ENCODE data around the gene C2CD2. TPM values are rescaled to one million over a fixed set of nuclear protein-coding genes. Genes with fewer than 3 reads are reported as not detected.

The C2CD2 gene
- total and polyA plus RNA-seq, 2 of the 4 experiments (the other 2 are of a cell fraction) = 15.6 to 25.3 TPM

DNA sequence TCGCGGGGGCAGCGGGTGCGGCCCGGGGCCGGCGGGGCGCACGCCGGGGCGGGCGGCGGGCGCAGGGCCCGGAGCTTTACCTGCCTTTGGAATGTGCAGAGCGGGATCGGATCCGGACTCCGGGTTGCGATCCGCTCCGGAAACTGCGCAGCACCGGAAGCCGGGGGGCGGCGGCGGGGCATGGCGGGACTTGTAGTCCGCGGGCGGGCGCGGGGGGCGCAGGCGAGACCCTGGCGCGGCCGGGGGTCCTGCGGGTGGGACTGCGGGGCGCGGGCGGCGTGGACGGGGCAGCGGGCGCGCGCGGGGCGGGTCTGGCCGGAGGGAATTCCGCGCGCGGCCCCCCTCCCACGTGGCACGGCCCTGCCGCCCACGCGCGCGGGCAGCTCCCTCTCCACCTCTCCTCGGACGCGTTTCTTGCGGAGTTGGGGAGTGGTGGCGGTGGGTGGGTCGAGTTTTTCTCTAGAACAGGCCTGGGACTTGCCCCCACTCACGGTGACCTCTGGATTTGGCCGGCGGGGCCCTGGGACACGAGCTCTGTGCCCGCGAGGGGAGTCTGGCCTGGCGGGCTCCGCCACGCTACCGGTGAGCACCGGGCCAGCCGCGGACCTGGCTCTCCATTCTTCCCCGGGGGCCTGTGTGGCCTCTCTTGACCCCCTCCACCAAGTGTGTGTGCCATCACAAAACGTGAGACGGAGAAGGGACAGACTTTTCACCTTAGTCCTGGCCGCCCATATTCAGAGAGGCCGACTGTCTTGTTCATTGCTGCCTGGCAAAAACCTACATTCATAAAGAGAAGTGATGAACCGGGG is 74.4 kb downstream of the C2CD2 start, which contains the start of gene PRDM15:
PRDM15 (minus strand) TSS at position 155 of the 809 bp plus-strand sequence. CDS start 18,981 bp downstream, outside the sequence.
- H3K56ac ChIP-seq (ENCODE audit: extremely low read depth, insufficient read depth, low read length) = peak within 1 kb of the TSS; percentile 45
- peak within 1 kb of the TSS; percentile 99 for H3K27ac ChIP-seq (ENCODE audit: insufficient read depth, low read length)
- H2AFZ ChIP-seq (replicated peaks; ENCODE audit: low read length, poor library complexity) = peak within 1 kb of the TSS; percentile 97
- intact Hi-C loops (cut with micrococcal nuclease) = loop anchor here (2.0 kb wide), 3 partner anchors 129 to 265 kb away; no protein-coding TSS in a partner anchor
- H3K4me3 ChIP-seq (ENCODE audit: insufficient read depth, low read depth, low read length) = peak within 1 kb of the TSS; percentile 88
- peak within 1 kb of the TSS; percentile 60 for H2BK120ac ChIP-seq (ENCODE audit: low read depth, low read length)
- ChIA-PET CTCF (interaction anchor here (0.6 kb wide), 1 partner anchor 31 kb away, joined by 4 read pairs; no protein-coding TSS in a partner anchor), POLR2A (ENCODE audit: unreplicated experiment) (interaction anchor here (0.6 kb wide), 2 partner anchors 32 to 237 kb away, joined by 6 read pairs; no protein-coding TSS in a partner anchor)
- in situ Hi-C loops (cut with MboI; ENCODE audit: low sequenced_read_pairs) = no loop called here
- dilution Hi-C loops (cut with HindIII; ENCODE audit: low sequenced_read_pairs, unreplicated experiment) = no loop called here
- H4K8ac ChIP-seq (ENCODE audit: low read depth in 2 of 2, low read length in 2 of 2) = peak within 1 kb of the TSS; percentile 92 to 96
- peaks cover 5% of the 10 kb centered on the region; the same call in 1 of the 2 replicates for H4K20me1 ChIP-seq (ENCODE audit: insufficient read depth, low read length)
- H2AK9ac ChIP-seq (replicated peaks; ENCODE audit: low read depth, low read length, poor library complexity) = peak within 1 kb of the TSS; percentile 93
- H3K9me1 ChIP-seq (ENCODE audit: insufficient read depth, low read length) = peaks cover 20% of the 10 kb centered on the region; the same call in 1 of the 2 replicates
- WGBS, 2 experiments (ENCODE audit: extremely low coverage in 2 of 2, insufficient read length in 1 of 2) = 1% methylated on average over 35 of the region's 89 CpGs; no CpG with 5 or more reads in 1 of the 2 experiments
- ATAC-seq (ENCODE audit: low read depth) (peak; percentile 88), DNase-seq (peak; percentile 82)
- H3K79me1 ChIP-seq (ENCODE audit: low read depth in 1 of 2, low read length in 2 of 2) = peaks cover 9 to 43% of the 10 kb centered on the region in 2 experiments
- peak within 1 kb of the TSS; percentile 95 for H4K91ac ChIP-seq (ENCODE audit: insufficient read depth, low read depth, low read length)
- H2BK20ac ChIP-seq (ENCODE audit: low read depth, low read length) = peak within 1 kb of the TSS; percentile 38
- peak within 1 kb of the TSS; percentile 93 for H3K4ac ChIP-seq (ENCODE audit: low read depth, low read length)
- no peaks in the 10 kb centered on the region for H3K36me3 ChIP-seq (ENCODE audit: control insufficient read depth, insufficient read depth, low read length)
- peak within 1 kb of the TSS; percentile 99 for H3K9ac ChIP-seq (ENCODE audit: low read depth, low read length)
- no peaks in the 10 kb centered on the region for H3K27me3 ChIP-seq (ENCODE audit: control insufficient read depth, insufficient read depth, low read length)
- no peaks in the 10 kb centered on the region for H3K9me3 ChIP-seq (ENCODE audit: control insufficient read depth, insufficient read depth, low read length)
- H3K18ac ChIP-seq (ENCODE audit: low read depth, low read length) = peak within 1 kb of the TSS; percentile 93
- peak within 1 kb of the TSS; percentile 86 for H3K14ac ChIP-seq (replicated peaks; ENCODE audit: low read depth, low read length)
- TF ChIP-seq, protein P1, sequence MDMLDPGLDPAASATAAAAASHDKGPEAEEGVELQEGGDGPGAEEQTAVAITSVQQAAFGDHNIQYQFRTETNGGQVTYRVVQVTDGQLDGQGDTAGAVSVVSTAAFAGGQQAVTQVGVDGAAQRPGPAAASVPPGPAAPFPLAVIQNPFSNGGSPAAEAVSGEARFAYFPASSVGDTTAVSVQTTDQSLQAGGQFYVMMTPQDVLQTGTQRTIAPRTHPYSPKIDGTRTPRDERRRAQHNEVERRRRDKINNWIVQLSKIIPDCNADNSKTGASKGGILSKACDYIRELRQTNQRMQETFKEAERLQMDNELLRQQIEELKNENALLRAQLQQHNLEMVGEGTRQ (IDR thresholded peaks at IDR 0.05; ENCODE audit: low read depth, low read length) = peak; percentile 60
- TF ChIP-seq MXI1 (IDR thresholded peaks at IDR 0.05; ENCODE audit: borderline replicate concordance, low read depth, low read length) = peak; percentile 75
- TF ChIP-seq POLR2A (IDR thresholded peaks at IDR 0.05; ENCODE audit: low read depth, low read length) = 0 out of 2 replicates have a peak, but pooled peaks have one; percentile 31
- TF ChIP-seq MAFK (IDR thresholded peaks at IDR 0.05; ENCODE audit: low read depth, low read length) = no peak
- no peak for TF ChIP-seq SMC3 (IDR thresholded peaks at IDR 0.05; ENCODE audit: low read depth, low read length)
- H3K4me2 ChIP-seq (ENCODE audit: low read depth, low read length) = peak within 1 kb of the TSS; percentile 94
- peak within 1 kb of the TSS; percentile 100 for H4K5ac ChIP-seq (ENCODE audit: low read depth, low read length)
- H2AK5ac ChIP-seq (ENCODE audit: low read depth, low read length) = peak within 1 kb of the TSS; percentile 76; the same call in 1 of the 2 replicates
- H3K4me1 ChIP-seq (ENCODE audit: control insufficient read depth, insufficient read depth, low read length) = peaks cover 3% of the 10 kb centered on the region
- no TSS peak for BruUV-seq (replicated peaks)
- H3K23ac ChIP-seq (ENCODE audit: low read depth, low read length) = peak within 1 kb of the TSS; percentile 75
- peak within 1 kb of the TSS; percentile 8; the same call in 1 of the 3 replicates for H2BK15ac ChIP-seq (ENCODE audit: low read depth, low read length)
- peak within 1 kb of the TSS; percentile 90 for H2BK5ac ChIP-seq (ENCODE audit: low read depth, low read length, poor library complexity, severe bottlenecking)
